Activated CD8-positive, alpha-beta memory T cell treated with anti-CD3 and anti-CD28 coated beads, Interleukin-2, amount 10 ng/mL, durations not matched to agents 7 days and 5 days (primary cell): ENCODE measurements around the gene IFIT1. TPM values are rescaled to one million over a fixed set of nuclear protein-coding genes. Genes with fewer than 3 reads are reported as not detected.

ENCODE experiments used
- ATAC-seq: fragments of 150-1000 bp; cut with Tn5 transposase; one replicate; pipeline ENCODE4 v1.10.0; 2021; ENCODE audit warnings: moderate library complexity
- CTCF ChIA-PET: fragments of 350-600 bp; sonication (Branson Sonifier 250); formaldehyde crosslinking; loops from one replicate; lab custom pipeline; 2021; ENCODE audit warnings: antibody characterized with exemption; lab: Charles Lee
- DNase-seq: peaks from one replicate; pipeline ENCODE4 v3.0.0-alpha.2; 2020
- H3K27ac Mint-ChIP-seq: one replicate; pipeline ENCODE4 v1.8.0; 2021; ENCODE audit warnings: mild to moderate bottlenecking, mixed read lengths
- H3K27me3 Mint-ChIP-seq: one replicate; pipeline ENCODE4 v1.8.0; 2021; ENCODE audit warnings: mixed read lengths
- H3K36me3 Mint-ChIP-seq: one replicate; pipeline ENCODE4 v1.8.0; 2021; ENCODE audit warnings: mild to moderate bottlenecking, mixed read lengths
- H3K4me1 Mint-ChIP-seq: one replicate; pipeline ENCODE4 v1.8.0; 2021; ENCODE audit warnings: mixed read lengths
- H3K4me3 Mint-ChIP-seq: one replicate; pipeline ENCODE4 v1.8.0; 2021; ENCODE audit warnings: mild to moderate bottlenecking, moderate library complexity, mixed read lengths
- H3K9me3 Mint-ChIP-seq: one replicate; pipeline ENCODE4 v1.8.0; 2022; ENCODE audit warnings: low read depth, mixed read lengths
- total RNA-seq, 2 experiments: library from RNA; stranded (reverse); gene quantifications; one replicate each; pipeline ENCODE4 v1.2.3, GENCODE V29; 2021

The IFIT1 gene
- total RNA-seq, 2 experiments from 2014 or later, result 45.8 to 107 TPM

GRCh38 chr10:89413398-89413912 lies 21.0 kb downstream of the IFIT1 start:
- ATAC-seq (no peak), DNase-seq (no peak)
- Mint-ChIP-seq H3K27ac (peak overlapping the region; percentile 95), H3K36me3 (peaks cover 70% of the 10 kb centered on the region), H3K27me3 (no peaks in the 10 kb centered on the region), H3K4me1 (peaks cover 54% of the 10 kb centered on the region), H3K9me3 (peaks cover 3% of the 10 kb centered on the region), H3K4me3 (peak overlapping the region; percentile 89)
- CTCF ChIA-PET, result interaction anchor here (0.6 to 1.4 kb wide), 5 partner anchors 11 to 423 kb away, joined by 3 to 13 read pairs (median 4); partner anchors contain the start of genes FAS, IFIT1 and LIPA

GRCh38 chr10:89414146-89414878 lies 21.9 kb downstream of the IFIT1 start, which contains the start of gene IFIT5:
TSS of gene IFIT5 (plus strand) at chr10:89414568. CDS start at chr10:89414799, 231 bp downstream.
- Mint-ChIP-seq H3K27ac (peak within 1 kb of the TSS; percentile 95), H3K4me1 (peaks cover 55% of the 10 kb centered on the region), H3K9me3 (peaks cover 3% of the 10 kb centered on the region), H3K36me3 (peaks cover 66% of the 10 kb centered on the region), H3K4me3 (peak within 1 kb of the TSS; percentile 89), H3K27me3 (no peaks in the 10 kb centered on the region)
- ATAC-seq, result peak; percentile 82
- CTCF ChIA-PET, result interaction anchor here (1.0 to 1.4 kb wide), 4 partner anchors 21 to 424 kb away, joined by 3 to 13 read pairs (median 3); partner anchors contain the start of genes FAS, IFIT1 and LIPA
- DNase-seq, result peak; percentile 82

- Mint-ChIP-seq H3K9me3 (peaks cover 3% of the 10 kb centered on the region), H3K27me3 (no peaks in the 10 kb centered on the region), H3K27ac (peak overlapping the region; percentile 95), H3K36me3 (peaks cover 64% of the 10 kb centered on the region), H3K4me1 (peaks cover 59% of the 10 kb centered on the region), H3K4me3 (peak overlapping the region; percentile 89)
- ATAC-seq (peak; percentile 62), DNase-seq (peak; percentile 68)
- CTCF ChIA-PET, result interaction anchor here (1.0 to 1.4 kb wide), 3 partner anchors 22 to 164 kb away, joined by 3 to 13 read pairs (median 3); partner anchors contain the start of genes IFIT1 and LIPA
These were observed 22.7 kb downstream of the IFIT1 start for GRCh38 chr10:89414879-89415821.

GRCh38 chr10:89416465-89416864 lies 24.0 kb downstream of the IFIT1 start:
- Mint-ChIP-seq H3K4me3 (peak overlapping the region; percentile 89), H3K36me3 (peaks cover 65% of the 10 kb centered on the region), H3K9me3 (peaks cover 3% of the 10 kb centered on the region), H3K27ac (peak overlapping the region; percentile 95), H3K27me3 (no peaks in the 10 kb centered on the region), H3K4me1 (peaks cover 54% of the 10 kb centered on the region)
- CTCF ChIA-PET, result interaction anchor here (0.9 kb wide), 1 partner anchor 198 kb away, joined by 3 read pairs; no protein-coding TSS in a partner anchor
- ATAC-seq (no peak), DNase-seq (no peak)

GRCh38 chr10:89419548-89419947 lies 27.1 kb downstream of the IFIT1 start:
- no peak for DNase-seq
- no peaks in the 10 kb centered on the region for H3K9me3 Mint-ChIP-seq
- no peak overlapping the region for H3K27ac Mint-ChIP-seq
- no peaks in the 10 kb centered on the region for H3K27me3 Mint-ChIP-seq
- ATAC-seq, result no peak
- peak overlapping the region; percentile 36 for H3K4me3 Mint-ChIP-seq
- CTCF ChIA-PET, result interaction anchor here (0.7 to 2.4 kb wide), 6 partner anchors 13 to 282 kb away, joined by 3 to 7 read pairs (median 4); partner anchors contain the start of genes KIF20B and LIPA
- H3K4me1 Mint-ChIP-seq, result peaks cover 35% of the 10 kb centered on the region
- peaks cover 59% of the 10 kb centered on the region for H3K36me3 Mint-ChIP-seq

GRCh38 chr10:89421018-89421476 lies 28.6 kb downstream of the IFIT1 start:
- no peak overlapping the region for H3K27ac Mint-ChIP-seq
- ATAC-seq, result no peak
- H3K4me3 Mint-ChIP-seq, result no peak overlapping the region
- DNase-seq, result no peak
- CTCF ChIA-PET, result interaction anchor here (1.1 kb wide), 1 partner anchor 9 kb away, joined by 3 read pairs; no protein-coding TSS in a partner anchor
- H3K27me3 Mint-ChIP-seq, result no peaks in the 10 kb centered on the region
- peaks cover 30% of the 10 kb centered on the region for H3K4me1 Mint-ChIP-seq
- peaks cover 49% of the 10 kb centered on the region for H3K36me3 Mint-ChIP-seq
- no peaks in the 10 kb centered on the region for H3K9me3 Mint-ChIP-seq

- Mint-ChIP-seq H3K27ac (no peak overlapping the region), H3K4me3 (no peak overlapping the region), H3K4me1 (peaks cover 5% of the 10 kb centered on the region), H3K36me3 (peaks cover 25% of the 10 kb centered on the region), H3K9me3 (no peaks in the 10 kb centered on the region), H3K27me3 (peaks cover 8% of the 10 kb centered on the region)
- CTCF ChIA-PET, result no interaction called here
- no peak for DNase-seq
- ATAC-seq, result no peak
These were observed 32.6 kb downstream of the IFIT1 start for GRCh38 chr10:89425000-89425399.

GRCh38 chr10:89426230-89426868 lies 33.9 kb downstream of the IFIT1 start:
- CTCF ChIA-PET, result interaction anchor here (1.0 to 1.5 kb wide), 2 partner anchors 8 to 138 kb away, joined by 4 to 5 read pairs; no protein-coding TSS in a partner anchor
- Mint-ChIP-seq H3K27ac (no peak overlapping the region), H3K9me3 (no peaks in the 10 kb centered on the region), H3K36me3 (peaks cover 12% of the 10 kb centered on the region), H3K4me1 (no peaks in the 10 kb centered on the region), H3K27me3 (peaks cover 9% of the 10 kb centered on the region), H3K4me3 (no peak overlapping the region)
- no peak for DNase-seq
- peak; percentile 53 for ATAC-seq

- ATAC-seq (no peak), DNase-seq (no peak)
- H3K9me3 Mint-ChIP-seq, result no peaks in the 10 kb centered on the region
- CTCF ChIA-PET, result no interaction called here
- no peak overlapping the region for H3K4me3 Mint-ChIP-seq
- H3K4me1 Mint-ChIP-seq, result no peaks in the 10 kb centered on the region
- H3K36me3 Mint-ChIP-seq, result peaks cover 4% of the 10 kb centered on the region
- H3K27ac Mint-ChIP-seq, result no peak overlapping the region
- peaks cover 18% of the 10 kb centered on the region for H3K27me3 Mint-ChIP-seq
These were observed 35.2 kb downstream of the IFIT1 start for GRCh38 chr10:89427629-89428028.

GRCh38 chr10:89428877-89429276 lies 36.5 kb downstream of the IFIT1 start:
- Mint-ChIP-seq H3K27me3 (peaks cover 26% of the 10 kb centered on the region), H3K4me3 (no peak overlapping the region), H3K9me3 (no peaks in the 10 kb centered on the region), H3K4me1 (no peaks in the 10 kb centered on the region), H3K36me3 (no peaks in the 10 kb centered on the region), H3K27ac (no peak overlapping the region)
- DNase-seq (no peak), ATAC-seq (no peak)
- CTCF ChIA-PET, result interaction anchor here (1.0 to 2.0 kb wide), 5 partner anchors 8 to 136 kb away, joined by 3 to 10 read pairs (median 4); no protein-coding TSS in a partner anchor

GRCh38 chr10:89431977-89432376 lies 39.6 kb downstream of the IFIT1 start:
- H3K27me3 Mint-ChIP-seq, result peaks cover 53% of the 10 kb centered on the region
- CTCF ChIA-PET, result no interaction called here
- H3K9me3 Mint-ChIP-seq, result no peaks in the 10 kb centered on the region
- H3K27ac Mint-ChIP-seq, result no peak overlapping the region
- no peak for ATAC-seq
- no peak for DNase-seq
- H3K36me3 Mint-ChIP-seq, result no peaks in the 10 kb centered on the region
- H3K4me1 Mint-ChIP-seq, result no peaks in the 10 kb centered on the region
- H3K4me3 Mint-ChIP-seq, result no peak overlapping the region

GRCh38 chr10:89438525-89438924 lies 46.1 kb downstream of the IFIT1 start:
- DNase-seq, result no peak
- Mint-ChIP-seq H3K4me1 (no peaks in the 10 kb centered on the region), H3K9me3 (no peaks in the 10 kb centered on the region), H3K27ac (no peak overlapping the region), H3K36me3 (no peaks in the 10 kb centered on the region), H3K4me3 (no peak overlapping the region), H3K27me3 (peaks cover 63% of the 10 kb centered on the region)
- CTCF ChIA-PET, result no interaction called here
- ATAC-seq, result no peak
